ENCODE data around the gene GRID2. TPM values are rescaled to one million over a fixed set of nuclear protein-coding genes. Genes with fewer than 3 reads are reported as not detected.

Gene GRID2
- total and polyA plus RNA-seq, 9 of the 15 experiments (the other 6 are each of a cell fraction or from before 2014, with no cell fraction given), result 0.04 TPM; not detected in 7

DNA sequence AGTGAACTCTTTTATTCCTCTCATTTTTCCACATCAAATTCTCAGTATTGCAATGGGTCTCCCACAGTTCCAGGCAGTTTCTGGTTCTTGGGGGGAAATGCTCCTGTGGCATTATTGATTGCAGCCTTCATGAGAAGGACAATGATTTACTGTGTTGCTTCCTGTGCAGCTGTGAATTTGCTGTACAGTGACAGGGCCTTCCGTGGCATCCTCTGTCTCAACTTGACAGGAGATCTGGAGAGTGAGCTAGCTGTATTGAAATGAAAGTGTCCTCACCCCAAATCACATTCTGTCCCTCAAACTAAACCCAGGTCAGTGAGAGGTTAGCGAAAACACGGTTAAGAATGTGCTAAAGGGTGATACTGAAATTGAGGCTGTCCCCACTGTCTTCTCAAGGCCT lies 1447.6 kb downstream of the GRID2 start:
- Histone ChIP-seq H3K36me3 (ENCODE audit: control insufficient read depth, insufficient read depth, low read length) (no peaks in the 10 kb centered on the region), H3K27me3 (ENCODE audit: control insufficient read depth in 2 of 2, insufficient read depth in 2 of 2, low read length in 2 of 2) (no peaks in the 10 kb centered on the region), H3K79me2 (ENCODE audit: control insufficient read depth, insufficient read depth, low read length) (no peaks in the 10 kb centered on the region), H3K9ac (ENCODE audit: insufficient read depth in 1 of 2, low read depth in 2 of 2, low read length in 2 of 2) (no peak overlapping the region), H3K4me1 (replicated peaks in 1 of 2; ENCODE audit: control insufficient read depth in 2 of 2, insufficient read depth in 2 of 2, low read length in 2 of 2) (no peaks in the 10 kb centered on the region), H3K9me3 (replicated peaks; ENCODE audit: control insufficient read depth, insufficient read depth, low read depth, low read length) (no peaks in the 10 kb centered on the region), H3K27ac (ENCODE audit: extremely low read depth, low read depth, low read length) (no peak overlapping the region), H2AFZ (ENCODE audit: low read depth, low read length) (no peak overlapping the region), H4K20me1 (replicated peaks; ENCODE audit: control insufficient read depth, insufficient read depth, low read length) (no peaks in the 10 kb centered on the region), H3K9me1 (ENCODE audit: control insufficient read depth, insufficient read depth, low read length) (no peaks in the 10 kb centered on the region), H3K4me3 (no peak overlapping the region), H3K4me2 (ENCODE audit: insufficient read depth, low read length) (no peak overlapping the region)
- DNase-seq (ENCODE audit: extremely low read depth in 1 of 4, low spot score in 3 of 4), result no peak
- ChIA-PET POLR2A (no interaction called here), CTCF (ENCODE audit: low intra/inter-chr PET ratio) (no interaction called here)
- in situ Hi-C loops (cut with MboI), result no loop called here
- no peak for FAIRE-seq
- whole genome bisulfite sequencing (ENCODE audit: insufficient coverage, low coverage, missing lambda C conversion rate), result 4% methylated on average over 3 of the region's 3 CpGs
- intact Hi-C loops (cut with micrococcal nuclease), result no loop called here
- ATAC-seq, result no peak
- TF ChIP-seq ZNF449 (CRISPR knock-in tag; IDR thresholded peaks at IDR 0.05) (no peak), ESRRB (CRISPR knock-in tag; IDR thresholded peaks at IDR 0.05; ENCODE audit: borderline replicate concordance) (no peak), KAT8 (IDR thresholded peaks at IDR 0.05; ENCODE audit: low read depth) (no peak), MYBL2 (IDR thresholded peaks at IDR 0.05; ENCODE audit: low read depth) (no peak), MYBL2 (CRISPR knock-in tag; IDR thresholded peaks at IDR 0.05; ENCODE audit: borderline replicate concordance) (no peak), RHOXF2B (CRISPR knock-in tag; conservative IDR thresholded peaks at IDR 0.05) (no peak), ZNF184 (CRISPR knock-in tag; IDR thresholded peaks at IDR 0.05) (no peak), SMAD3 (CRISPR knock-in tag; conservative IDR thresholded peaks at IDR 0.05) (no peak)
- TF ChIP-seq, protein P1, sequence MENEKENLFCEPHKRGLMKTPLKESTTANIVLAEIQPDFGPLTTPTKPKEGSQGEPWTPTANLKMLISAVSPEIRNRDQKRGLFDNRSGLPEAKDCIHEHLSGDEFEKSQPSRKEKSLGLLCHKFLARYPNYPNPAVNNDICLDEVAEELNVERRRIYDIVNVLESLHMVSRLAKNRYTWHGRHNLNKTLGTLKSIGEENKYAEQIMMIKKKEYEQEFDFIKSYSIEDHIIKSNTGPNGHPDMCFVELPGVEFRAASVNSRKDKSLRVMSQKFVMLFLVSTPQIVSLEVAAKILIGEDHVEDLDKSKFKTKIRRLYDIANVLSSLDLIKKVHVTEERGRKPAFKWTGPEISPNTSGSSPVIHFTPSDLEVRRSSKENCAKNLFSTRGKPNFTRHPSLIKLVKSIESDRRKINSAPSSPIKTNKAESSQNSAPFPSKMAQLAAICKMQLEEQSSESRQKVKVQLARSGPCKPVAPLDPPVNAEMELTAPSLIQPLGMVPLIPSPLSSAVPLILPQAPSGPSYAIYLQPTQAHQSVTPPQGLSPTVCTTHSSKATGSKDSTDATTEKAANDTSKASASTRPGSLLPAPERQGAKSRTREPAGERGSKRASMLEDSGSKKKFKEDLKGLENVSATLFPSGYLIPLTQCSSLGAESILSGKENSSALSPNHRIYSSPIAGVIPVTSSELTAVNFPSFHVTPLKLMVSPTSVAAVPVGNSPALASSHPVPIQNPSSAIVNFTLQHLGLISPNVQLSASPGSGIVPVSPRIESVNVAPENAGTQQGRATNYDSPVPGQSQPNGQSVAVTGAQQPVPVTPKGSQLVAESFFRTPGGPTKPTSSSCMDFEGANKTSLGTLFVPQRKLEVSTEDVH (IDR thresholded peaks at IDR 0.05; ENCODE audit: low read depth, partially characterized antibody), result no peak
- BruUV-seq (replicated peaks), result no TSS peak
